ENCODE measurements around the gene FAM124A. TPM values are rescaled to one million over a fixed set of nuclear protein-coding genes. Genes with fewer than 3 reads are reported as not detected.

The FAM124A gene
- total and polyA plus RNA-seq, 10 of the 15 experiments (the other 5 are each of a cell fraction or from before 2014, with no cell fraction given): not detected

GRCh38 chr13:51249770-51250741, 27.9 kb downstream of the FAM124A start:
- 68% methylated on average over 4 of the region's 4 CpGs for WGBS (ENCODE audit: insufficient coverage, insufficient replicate concordance, low lambda C conversion rate, missing lambda C conversion rate)
- Histone ChIP-seq H3K27ac (ENCODE audit: control insufficient read depth, insufficient read depth) (no peak overlapping the region), H3K4me2 (ENCODE audit: control insufficient read depth, insufficient read depth) (no peak overlapping the region), H3K36me3 (ENCODE audit: control insufficient read depth in 2 of 2, insufficient read depth in 2 of 2, low read length in 1 of 2) (no peaks in the 10 kb centered on the region), H3K9me3 (replicated peaks; ENCODE audit: control insufficient read depth, insufficient read depth, low read length) (no peaks in the 10 kb centered on the region), H4K20me1 (ENCODE audit: control insufficient read depth, insufficient read depth) (no peaks in the 10 kb centered on the region), H3K79me2 (ENCODE audit: control insufficient read depth, insufficient read depth, low read length) (no peaks in the 10 kb centered on the region), H2AFZ (ENCODE audit: control insufficient read depth, low read depth, low read length) (no peak overlapping the region), H3K9ac (ENCODE audit: control insufficient read depth, insufficient read depth, low read length) (no peak overlapping the region), H3K27me3 (replicated peaks in 1 of 2; ENCODE audit: control insufficient read depth in 2 of 2, insufficient read depth in 2 of 2, low read length in 1 of 2) (peaks cover 0 to 2% of the 10 kb centered on the region in 2 experiments; a peak in 1 of 4 replicates), H3K4me1 (ENCODE audit: control insufficient read depth, insufficient read depth, low read length) (peaks cover 3% of the 10 kb centered on the region; the same call in 1 of the 2 replicates), H3K4me3 (no peak overlapping the region)
- TF ChIP-seq CTCF (IDR thresholded peaks at IDR 0.05 in 2 of 3, conservative IDR thresholded peaks at IDR 0.05 in 1 of 3; ENCODE audit: control insufficient read depth in 2 of 3, extremely low read depth in 1 of 3, insufficient read depth in 1 of 3, low read depth in 3 of 3, low read length in 3 of 3) (peak; percentile 27 to 59 (median 57); a peak in 5 of 6 replicates), SRF (IDR thresholded peaks at IDR 0.05; ENCODE audit: low read depth in 2 of 2, low read length in 2 of 2) (no peak)
- ChIA-PET CTCF (interaction anchor here (2.0 to 2.1 kb wide), 2 partner anchors 124 to 125 kb away, joined by 6 to 7 read pairs; no protein-coding TSS in a partner anchor), SMC1A (ENCODE audit: uncharacterized antibody, unreplicated experiment) (interaction anchor here (0.6 kb wide), 1 partner anchor 1186 kb away, joined by 3 read pairs; no protein-coding TSS in a partner anchor), RAD21 (ENCODE audit: unreplicated experiment) (no interaction called here), POLR2A (no interaction called here)
- DNase-seq (ENCODE audit: low read depth, low spot score) (no peak), ATAC-seq (peak; percentile 81), FAIRE-seq (no peak)
- no TSS peak for BruUV-seq (replicated peaks)
- in situ Hi-C loops (cut with MboI): no loop called here
- intact Hi-C loops (cut with micrococcal nuclease; ENCODE audit: unreplicated experiment): no loop called here

Data from GM12878 (cell line).